AG09309 (cell line): ENCODE measurements around the gene ROR1.

Experiments
- DNase-seq: peaks from one replicate; pipeline ENCODE4 v3.0.0-alpha.2; 2010; ENCODE audit warnings: low read depth
- H3K4me3 ChIP-seq: 2 replicates; pipeline ENCODE4 v1.5.1; 2011; ENCODE audit warnings: mild to moderate bottlenecking, low read depth, low read length, moderate library complexity; ENCODE audit not compliant: control insufficient read depth
- CTCF ChIP-seq: IDR thresholded peaks from 2 replicates; pipeline ENCODE4 v1.5.1; 2011; ENCODE audit warnings: mild to moderate bottlenecking, low read depth, low read length, inconsistent platforms; ENCODE audit not compliant: insufficient read depth, control insufficient read depth; ENCODE audit errors: missing control alignments

ROR1 gene

GRCh38 chr1:64047549-64047996 lies 273.8 kb downstream of the ROR1 start:
- no peak overlapping the region for H3K4me3 ChIP-seq
- no peak for TF ChIP-seq CTCF
- no peak for DNase-seq

GRCh38 chr1:64049900-64050540 lies 276.2 kb downstream of the ROR1 start:
- DNase-seq: no peak
- TF ChIP-seq CTCF: no peak
- H3K4me3 ChIP-seq: no peak overlapping the region

GRCh38 chr1:64050601-64051000 lies 276.8 kb downstream of the ROR1 start:
- DNase-seq: no peak
- TF ChIP-seq CTCF: no peak
- no peak overlapping the region for H3K4me3 ChIP-seq

GRCh38 chr1:64051796-64052195 lies 278.0 kb downstream of the ROR1 start:
- no peak for DNase-seq

GRCh38 chr1:64052777-64053176 lies 279.0 kb downstream of the ROR1 start:
- TF ChIP-seq CTCF: no peak
- no peak overlapping the region for H3K4me3 ChIP-seq
- no peak for DNase-seq

More at GRCh38 chr1:64051796-64052195, 278.0 kb downstream of the ROR1 start:
- TF ChIP-seq CTCF: no peak
- H3K4me3 ChIP-seq: no peak overlapping the region

- H3K4me3 ChIP-seq: no peak overlapping the region
- no peak for TF ChIP-seq CTCF
- no peak for DNase-seq
Observed at GRCh38 chr1:64055310-64055709, 281.5 kb downstream of the ROR1 start.
